Uterus (tissue), 4 donors: ENCODE measurements around the gene HIVEP1. TPM values are rescaled to one million over a fixed set of nuclear protein-coding genes. Genes with fewer than 3 reads are reported as not detected.

Source experiments
- DNase-seq, 2 donors: peaks; one replicate each; pipeline ENCODE4 v3.0.0-alpha.2; 2019 to 2020
- H3K27ac ChIP-seq, 2 donors: fragments of 200-600 bp; sonication (generic); 1 replicate in 1 of 2; 2 replicates in 1 of 2; pipeline ENCODE4 v1.5.1; 2016 to 2018
- H3K27me3 ChIP-seq, 2 donors: fragments of 200-600 bp; sonication (generic); one replicate each; pipeline ENCODE4 v1.5.1; 2018 to 2019; ENCODE audit warnings: control low read depth in 1 of 2
- H3K36me3 ChIP-seq, 2 donors: fragments of 200-600 bp; sonication (generic); one replicate each; pipeline ENCODE4 v1.5.1; 2019; ENCODE audit warnings: control low read depth in 1 of 2
- H3K4me1 ChIP-seq, 2 donors: fragments of 200-600 bp; sonication (generic); one replicate each; pipeline ENCODE4 v1.5.1; 2018 to 2019; ENCODE audit warnings: control low read depth in 1 of 2
- H3K4me3 ChIP-seq, 2 donors: fragments of 200-600 bp; sonication (generic); 1 replicate in 1 of 2; 2 replicates in 1 of 2; pipeline ENCODE4 v1.5.1; 2018 to 2019; ENCODE audit warnings: mild to moderate bottlenecking in 1 of 2
- H3K9me3 ChIP-seq, 2 donors: fragments of 200-600 bp; sonication (generic); one replicate each; pipeline ENCODE4 v1.5.1; 2019; ENCODE audit warnings: control low read depth in 1 of 2
- POLR2A ChIP-seq, 2 donors: fragments of 450-650 bp; IDR thresholded peaks; one replicate each; pipeline ENCODE4 v1.6.1; 2016; ENCODE audit warnings: antibody characterized with exemption in 2 of 2, mild to moderate bottlenecking in 1 of 2, moderate library complexity in 1 of 2
- intact Hi-C: fragments of 100-400 bp; cut with DNase I; formaldehyde crosslinking; loops from one replicate; pipeline ENCODE4 v1.15.1; 2023; ENCODE audit warnings: low total_unique reads
- total RNA-seq, 4 donors: library from RNA; depleted of rRNA in 3 of 4; stranded (reverse); fragments of >200 nt in 3 of 4; gene quantifications; one replicate each; pipeline versions ENCODE4 v1.1.0 to v1.2.4, GENCODE V29; 2014 to 2023
- TF ChIP-seq, protein P1 (sequence below), 4 experiments: fragments of 200-600 bp in 2 of 4; fragments of 450-650 bp in 2 of 4; sonication (generic) in 2 of 4; IDR thresholded peaks; one replicate each; pipeline ENCODE4 v1.5.1; 2016 to 2019; ENCODE audit warnings: antibody characterized with exemption in 4 of 4, mild to moderate bottlenecking in 2 of 4, moderate library complexity in 1 of 4
- donor health status: DM: yes; HTN: yes; CAD: no.

The HIVEP1 gene
- total RNA-seq, 4 donors from 2014 or later = 8.5 to 38.1 (median 22.0) TPM

DNA sequence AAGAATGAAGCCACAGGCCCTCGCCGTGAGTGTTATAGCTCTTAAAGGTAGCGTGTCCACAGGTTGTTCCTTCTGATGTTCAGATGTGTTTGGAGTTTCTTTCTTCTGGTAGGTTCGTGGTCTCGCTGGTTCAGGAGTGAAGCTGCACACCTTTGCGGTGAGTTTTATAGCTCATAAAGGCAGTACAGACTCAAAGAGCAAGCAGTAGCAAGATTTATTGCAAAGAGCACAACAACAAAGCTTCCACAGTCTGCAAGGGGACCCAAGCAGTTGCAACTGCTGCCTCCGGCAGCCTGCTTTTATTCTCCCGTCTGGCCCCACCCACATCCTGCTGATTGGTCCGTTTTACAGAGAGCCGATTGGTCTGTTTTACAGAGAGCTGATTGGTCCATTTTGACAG lies 5.2 kb downstream of the HIVEP1 start:
- intact Hi-C loops = no loop called here
- Histone ChIP-seq H3K9me3 (no peaks in the 10 kb centered on the region), H3K27me3 (no peaks in the 10 kb centered on the region), H3K36me3 (no peaks in the 10 kb centered on the region), H3K27ac (no peak overlapping the region), H3K4me1 (no peaks in the 10 kb centered on the region), H3K4me3 (no peak overlapping the region)
- no peak for DNase-seq
- TF ChIP-seq POLR2A (IDR thresholded peaks at IDR 0.05) = no peak
- TF ChIP-seq, protein P1, sequence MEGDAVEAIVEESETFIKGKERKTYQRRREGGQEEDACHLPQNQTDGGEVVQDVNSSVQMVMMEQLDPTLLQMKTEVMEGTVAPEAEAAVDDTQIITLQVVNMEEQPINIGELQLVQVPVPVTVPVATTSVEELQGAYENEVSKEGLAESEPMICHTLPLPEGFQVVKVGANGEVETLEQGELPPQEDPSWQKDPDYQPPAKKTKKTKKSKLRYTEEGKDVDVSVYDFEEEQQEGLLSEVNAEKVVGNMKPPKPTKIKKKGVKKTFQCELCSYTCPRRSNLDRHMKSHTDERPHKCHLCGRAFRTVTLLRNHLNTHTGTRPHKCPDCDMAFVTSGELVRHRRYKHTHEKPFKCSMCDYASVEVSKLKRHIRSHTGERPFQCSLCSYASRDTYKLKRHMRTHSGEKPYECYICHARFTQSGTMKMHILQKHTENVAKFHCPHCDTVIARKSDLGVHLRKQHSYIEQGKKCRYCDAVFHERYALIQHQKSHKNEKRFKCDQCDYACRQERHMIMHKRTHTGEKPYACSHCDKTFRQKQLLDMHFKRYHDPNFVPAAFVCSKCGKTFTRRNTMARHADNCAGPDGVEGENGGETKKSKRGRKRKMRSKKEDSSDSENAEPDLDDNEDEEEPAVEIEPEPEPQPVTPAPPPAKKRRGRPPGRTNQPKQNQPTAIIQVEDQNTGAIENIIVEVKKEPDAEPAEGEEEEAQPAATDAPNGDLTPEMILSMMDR (IDR thresholded peaks at IDR 0.05) = no peak

DNA sequence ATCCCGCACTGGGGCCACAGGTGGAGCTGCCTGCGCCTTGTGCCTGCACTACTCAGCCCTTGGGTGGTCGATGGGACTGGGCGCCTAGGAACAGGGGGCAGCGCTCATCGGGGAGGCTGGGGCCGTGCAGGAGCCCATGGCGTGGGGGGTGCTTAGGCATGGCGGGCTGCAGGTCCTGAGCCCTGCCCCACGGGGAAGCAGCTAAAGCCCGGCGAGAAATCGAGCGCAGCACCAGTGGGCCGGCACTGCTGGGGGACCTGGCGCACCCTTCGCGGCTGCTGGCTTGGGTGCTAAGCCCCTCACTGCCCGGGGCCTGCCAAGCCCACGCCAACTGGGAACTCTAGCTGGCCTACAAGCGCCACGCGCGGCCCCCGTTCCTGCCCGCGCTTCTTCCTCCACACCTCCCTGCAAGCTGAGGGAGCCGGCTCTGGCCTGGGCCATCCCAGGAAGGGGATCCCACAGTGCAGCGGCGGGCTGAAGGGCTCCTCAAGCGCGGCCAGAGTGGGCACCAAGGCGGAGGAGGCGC lies 5.8 kb downstream of the HIVEP1 start:
- TF ChIP-seq POLR2A (IDR thresholded peaks at IDR 0.05) = no peak
- TF ChIP-seq, protein P1 (IDR thresholded peaks at IDR 0.05) = no peak
- H3K4me3 ChIP-seq = no peak overlapping the region
- intact Hi-C loops = no loop called here
- no peaks in the 10 kb centered on the region for H3K27me3 ChIP-seq
- H3K4me1 ChIP-seq = no peaks in the 10 kb centered on the region
- no peak overlapping the region for H3K27ac ChIP-seq
- no peaks in the 10 kb centered on the region for H3K9me3 ChIP-seq
- H3K36me3 ChIP-seq = no peaks in the 10 kb centered on the region
- DNase-seq = no peak

DNA sequence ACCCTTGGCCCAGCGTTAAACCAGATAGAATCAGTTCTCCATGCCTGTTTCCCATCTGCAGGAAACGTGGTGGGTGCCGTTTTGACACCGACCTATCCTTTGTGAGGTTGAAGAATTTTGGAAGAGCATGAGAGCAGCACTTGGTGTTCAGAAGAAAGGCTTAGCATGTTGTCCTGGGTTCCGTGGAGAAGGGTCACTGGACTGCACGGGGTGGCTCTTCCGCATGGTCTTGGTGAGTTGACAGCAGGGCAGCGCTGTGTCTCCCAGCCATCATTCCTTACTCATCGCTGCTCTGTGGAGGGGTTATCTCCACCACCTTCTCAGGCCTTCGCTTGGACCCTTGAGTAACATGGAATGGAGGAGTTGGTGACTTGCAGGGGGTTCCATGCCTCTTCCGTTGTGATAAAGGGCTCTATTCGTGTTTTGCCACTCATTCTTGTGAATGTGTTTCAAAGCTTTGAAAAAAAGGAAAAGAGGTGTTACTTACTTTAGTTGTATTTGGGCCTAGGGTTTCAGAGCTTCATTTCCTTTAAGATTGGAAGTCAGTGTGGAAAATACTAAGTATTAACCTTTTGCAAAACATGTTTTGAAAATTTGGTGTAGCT lies 8.2 kb downstream of the HIVEP1 start:
- Histone ChIP-seq H3K27me3 (no peaks in the 10 kb centered on the region), H3K4me1 (peaks cover 0 to 5% of the 10 kb centered on the region in 2 donors), H3K27ac (peak overlapping the region; percentile 16 to 54), H3K36me3 (no peaks in the 10 kb centered on the region), H3K4me3 (no peak overlapping the region), H3K9me3 (no peaks in the 10 kb centered on the region)
- intact Hi-C loops = no loop called here
- no peak for DNase-seq
- TF ChIP-seq POLR2A (IDR thresholded peaks at IDR 0.05) = no peak
- TF ChIP-seq, protein P1 (IDR thresholded peaks at IDR 0.05) = no peak

DNA sequence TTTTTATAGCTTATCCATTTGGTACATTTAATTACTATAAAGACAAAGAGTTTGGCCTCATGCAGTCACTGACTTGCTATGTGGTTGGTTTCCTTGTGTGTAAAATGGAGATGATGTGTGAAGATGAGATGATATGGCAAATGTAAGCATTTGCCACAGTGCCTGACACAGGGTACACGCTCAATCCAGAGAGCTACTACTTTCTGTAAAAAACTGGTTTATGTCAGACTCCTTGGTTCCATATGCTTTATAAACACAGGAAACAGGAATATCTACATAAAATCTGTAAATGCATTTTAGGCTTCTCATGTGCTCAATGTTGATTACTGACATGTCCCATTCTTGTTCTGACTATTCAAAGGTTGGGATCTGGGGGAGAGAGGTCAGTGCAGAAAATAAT lies 10.4 kb downstream of the HIVEP1 start:
- no peak for TF ChIP-seq POLR2A (IDR thresholded peaks at IDR 0.05)
- TF ChIP-seq, protein P1 (IDR thresholded peaks at IDR 0.05) = no peak
- Histone ChIP-seq H3K4me3 (no peak overlapping the region), H3K9me3 (no peaks in the 10 kb centered on the region), H3K27ac (peak overlapping the region in 1 of 2 donors; percentile 47), H3K4me1 (peaks cover 0 to 12% of the 10 kb centered on the region in 2 donors), H3K36me3 (no peaks in the 10 kb centered on the region), H3K27me3 (no peaks in the 10 kb centered on the region)
- intact Hi-C loops = no loop called here
- DNase-seq = no peak

DNA sequence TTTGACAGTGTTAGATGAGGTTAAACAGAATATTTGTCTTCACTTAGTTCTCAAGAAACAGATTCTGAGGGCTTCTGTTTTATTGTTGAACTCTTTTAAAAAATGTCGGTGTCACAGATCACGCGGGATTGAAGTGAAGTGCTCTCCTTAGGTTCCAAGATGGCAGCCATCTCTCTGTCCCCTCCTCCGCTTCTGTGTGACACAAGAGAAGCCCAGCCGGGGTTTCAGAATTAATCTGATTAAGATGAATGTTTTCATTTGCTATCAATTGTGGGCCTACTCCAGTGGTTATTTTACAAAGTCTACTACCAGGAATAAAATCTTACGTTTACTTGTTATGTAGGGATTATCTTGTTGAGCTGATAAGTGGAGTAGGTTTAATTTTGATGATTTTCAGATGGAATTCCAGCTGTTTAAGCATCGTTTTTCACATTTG lies 10.9 kb downstream of the HIVEP1 start:
- H3K27me3 ChIP-seq = no peaks in the 10 kb centered on the region
- peaks cover 0 to 12% of the 10 kb centered on the region in 2 donors for H3K4me1 ChIP-seq
- TF ChIP-seq, protein P1 (IDR thresholded peaks at IDR 0.05) = no peak
- no peak for TF ChIP-seq POLR2A (IDR thresholded peaks at IDR 0.05)
- H3K27ac ChIP-seq = peak overlapping the region in 1 of 2 donors; percentile 47
- no peak overlapping the region for H3K4me3 ChIP-seq
- no peaks in the 10 kb centered on the region for H3K9me3 ChIP-seq
- no peak for DNase-seq
- H3K36me3 ChIP-seq = no peaks in the 10 kb centered on the region
- intact Hi-C loops = no loop called here
